ENCODE measurements around the gene XIRP2.

- no peak for TF ChIP-seq CTCF (IDR thresholded peaks at IDR 0.05)
- no peak for TF ChIP-seq POLR2A (IDR thresholded peaks at IDR 0.05)
Observed at GRCh38 chr2:167100506-167100905, 212.2 kb downstream of the XIRP2 start.

Data from body of pancreas (tissue), 4 donors.